SK-N-MC (cell line): ENCODE data around the gene TANC1.

Source experiments
- DNase-seq: peaks from one replicate; pipeline ENCODE4 v3.0.0-alpha.2; 2011; ENCODE audit warnings: low read depth, low spot score
- H3K27ac ChIP-seq: fragments of 200-600 bp; sonication (generic); 2 replicates; pipeline ENCODE4 v1.5.1; 2016; ENCODE audit warnings: mixed run types
- H3K36me3 ChIP-seq: fragments of 200-600 bp; sonication (generic); 2 replicates; pipeline ENCODE4 v1.6.1; 2017; ENCODE audit warnings: antibody characterized with exemption, low read length, mixed read lengths; ENCODE audit not compliant: insufficient read depth
- H3K4me3 ChIP-seq: fragments of 200-600 bp; sonication (generic); 2 replicates; pipeline ENCODE4 v1.5.1; 2016
- H3K9ac ChIP-seq: fragments of 200-600 bp; sonication (generic); 2 replicates; pipeline ENCODE4 v1.8.0; 2017; ENCODE audit warnings: mixed run types, mixed read lengths; ENCODE audit not compliant: insufficient read length
- H3K9me3 ChIP-seq: fragments of 200-600 bp; sonication (generic); 2 replicates; pipeline ENCODE4 v1.6.1; 2017; ENCODE audit warnings: low read depth, mild to moderate bottlenecking, antibody characterized with exemption, low read length, moderate library complexity, mixed read lengths
- EZH2 ChIP-seq: fragments of 200-600 bp; sonication (generic); IDR thresholded peaks from one replicate; pipeline ENCODE4 v1.6.1; 2017; ENCODE audit warnings: antibody characterized with exemption
- FOXP2 ChIP-seq: optimal IDR thresholded peaks from 2 replicates; pipeline ENCODE3; 2011; ENCODE audit warnings: mild to moderate bottlenecking, moderate library complexity; ENCODE audit not compliant: insufficient read depth; ENCODE audit errors: extremely low read length, control extremely low read depth
- POLR2AphosphoS5 ChIP-seq: IDR thresholded peaks from 2 replicates; pipeline ENCODE4 v1.6.1; 2012; ENCODE audit warnings: mild to moderate bottlenecking, low read depth, low read length, borderline replicate concordance

Gene TANC1

DNA sequence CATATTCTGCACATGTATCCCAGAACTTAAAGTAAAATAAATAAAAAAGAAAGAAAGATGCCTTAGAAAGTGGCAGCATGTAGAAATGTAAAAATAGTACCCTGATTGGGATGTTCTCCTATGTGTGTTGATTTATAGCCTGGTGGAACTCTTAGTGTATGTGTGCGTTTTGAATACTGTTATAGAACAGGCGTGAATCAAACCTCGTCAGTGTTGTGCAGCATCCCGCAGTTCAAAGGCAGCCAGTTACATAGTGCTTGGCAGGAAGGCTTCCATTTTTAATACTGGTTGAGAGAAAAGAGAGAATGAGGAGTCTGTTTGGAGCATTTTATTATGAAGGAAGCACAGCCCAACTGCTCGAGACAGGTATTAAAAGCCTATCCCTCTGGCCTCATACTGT lies 49.4 kb downstream of the TANC1 start:
- Histone ChIP-seq H3K27ac (no peak overlapping the region), H3K36me3 (no peaks in the 10 kb centered on the region), H3K4me3 (no peak overlapping the region), H3K9me3 (0 out of 2 replicates have a peak, but pooled peaks cover 4% of the 10 kb centered on the region), H3K9ac (no peak overlapping the region)
- TF ChIP-seq FOXP2 (no peak), EZH2 (no peak), POLR2AphosphoS5 (no peak)
- no peak for DNase-seq

- no peak overlapping the region for H3K4me3 ChIP-seq
- H3K9ac ChIP-seq = no peak overlapping the region
- H3K27ac ChIP-seq = no peak overlapping the region
- TF ChIP-seq EZH2 (no peak), POLR2AphosphoS5 (no peak), FOXP2 (no peak)
- DNase-seq = no peak
- 0 out of 2 replicates have a peak, but pooled peaks cover 4% of the 10 kb centered on the region for H3K9me3 ChIP-seq
- H3K36me3 ChIP-seq = no peaks in the 10 kb centered on the region
These were observed 50.6 kb downstream of the TANC1 start for GRCh38 chr2:159019021-159019420.

- no peak for DNase-seq
- TF ChIP-seq FOXP2 (no peak), EZH2 (no peak), POLR2AphosphoS5 (no peak)
- no peaks in the 10 kb centered on the region for H3K9me3 ChIP-seq
- H3K4me3 ChIP-seq = no peak overlapping the region
- H3K27ac ChIP-seq = no peak overlapping the region
- H3K36me3 ChIP-seq = no peaks in the 10 kb centered on the region
- no peak overlapping the region for H3K9ac ChIP-seq
These were observed 53.6 kb downstream of the TANC1 start for GRCh38 chr2:159022019-159022418.

DNA sequence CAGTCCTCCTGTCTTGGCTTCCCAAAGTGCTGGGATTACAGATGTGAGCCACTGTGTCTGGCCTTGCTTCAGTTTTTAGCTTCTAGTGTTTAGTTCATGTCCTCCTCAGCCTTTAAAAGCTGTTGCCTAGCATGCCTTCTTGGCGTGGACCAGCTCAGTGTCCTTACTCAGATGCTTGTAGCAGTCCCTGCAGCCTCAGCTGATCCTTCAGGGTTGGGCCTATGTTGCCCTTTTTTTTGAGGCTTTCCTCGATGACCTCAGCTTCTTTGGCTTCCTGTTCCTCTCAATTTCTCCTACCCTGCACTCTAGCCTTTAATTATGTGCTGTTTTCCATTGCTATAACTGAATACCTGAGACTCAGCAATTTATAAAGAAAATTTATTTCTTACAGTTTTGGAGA lies 57.7 kb downstream of the TANC1 start:
- Histone ChIP-seq H3K27ac (no peak overlapping the region), H3K9ac (no peak overlapping the region), H3K4me3 (no peak overlapping the region), H3K36me3 (no peaks in the 10 kb centered on the region), H3K9me3 (no peaks in the 10 kb centered on the region)
- no peak for TF ChIP-seq EZH2
- no peak for TF ChIP-seq POLR2AphosphoS5
- no peak for TF ChIP-seq FOXP2
- no peak for DNase-seq

DNA sequence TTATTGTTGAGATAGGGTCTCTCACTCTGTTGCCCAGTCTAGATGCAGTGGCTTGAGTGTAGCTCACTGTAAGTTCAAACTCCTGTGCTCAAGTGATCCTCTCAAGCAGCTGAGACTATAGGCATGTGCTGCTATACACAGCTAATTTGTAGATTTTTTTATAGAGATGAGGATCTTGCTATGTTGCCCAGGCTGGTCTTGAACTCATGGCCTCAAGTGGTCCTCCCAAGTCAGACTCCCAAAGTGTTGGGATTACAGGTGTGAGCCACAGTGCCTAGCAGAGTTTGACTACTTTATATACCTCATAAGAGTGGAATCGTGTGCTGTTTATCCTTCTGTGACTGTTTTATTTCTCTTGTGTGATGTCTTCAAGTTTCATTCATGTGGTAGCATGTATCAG lies 60.3 kb downstream of the TANC1 start:
- no peaks in the 10 kb centered on the region for H3K9me3 ChIP-seq
- DNase-seq = no peak
- no peak overlapping the region for H3K9ac ChIP-seq
- no peak overlapping the region for H3K27ac ChIP-seq
- no peak for TF ChIP-seq FOXP2
- no peak for TF ChIP-seq POLR2AphosphoS5
- no peak overlapping the region for H3K4me3 ChIP-seq
- no peaks in the 10 kb centered on the region for H3K36me3 ChIP-seq

DNA sequence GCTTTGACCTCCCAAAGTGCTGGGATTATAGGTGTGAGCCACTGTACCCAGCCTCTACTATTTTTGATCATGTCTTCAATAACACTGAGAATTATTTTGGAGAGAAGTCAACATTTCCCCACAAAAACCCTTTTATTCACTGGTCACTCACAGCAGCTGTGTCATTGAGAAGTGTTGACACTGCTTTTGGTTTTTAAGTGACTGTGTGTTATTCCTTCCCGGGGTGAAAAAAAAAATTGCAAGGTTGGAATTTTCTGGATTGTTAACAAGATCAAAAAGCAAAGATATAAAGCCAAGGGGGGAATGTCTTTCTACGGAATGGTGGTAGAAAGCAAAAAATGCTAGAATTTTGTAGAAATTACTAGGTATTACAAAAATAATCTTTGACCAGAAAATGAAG lies 61.5 kb downstream of the TANC1 start:
- H3K27ac ChIP-seq = no peak overlapping the region

DNA sequence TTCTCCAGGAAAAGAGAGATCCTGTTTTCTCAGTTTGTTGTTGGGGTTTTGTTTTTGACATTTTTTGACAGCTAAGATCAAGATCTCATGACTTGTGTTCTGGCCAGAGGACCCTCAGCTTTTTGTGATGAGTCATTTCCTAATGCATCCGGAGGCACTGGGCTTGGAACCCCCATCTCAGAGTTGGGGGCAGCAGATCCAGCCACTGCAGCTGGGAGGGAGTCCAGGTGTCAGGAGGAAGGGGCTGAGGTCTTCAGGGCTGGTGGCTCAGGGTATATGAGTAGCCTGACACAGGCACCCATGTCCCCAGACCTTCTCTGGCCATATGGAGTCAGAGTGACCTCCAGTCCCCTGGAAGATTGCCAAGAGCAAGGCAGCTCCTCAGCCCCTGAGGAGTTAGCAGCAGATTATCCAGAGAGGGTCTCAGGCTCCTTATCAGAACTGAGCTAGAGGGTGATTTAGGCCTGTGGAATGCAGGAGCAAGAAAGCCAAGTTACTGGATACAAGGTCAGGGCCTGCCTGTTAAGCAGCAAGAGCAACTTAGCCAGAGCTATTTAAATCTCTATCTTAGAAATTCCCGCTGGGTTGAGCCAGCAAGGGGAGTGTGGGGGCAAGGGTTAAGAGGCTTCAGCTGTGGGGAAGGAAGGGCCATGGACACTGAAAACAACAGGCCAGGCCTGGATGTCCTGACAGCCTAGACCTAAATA lies 62.4 kb downstream of the TANC1 start:
- no peak for DNase-seq
- Histone ChIP-seq H3K27ac (no peak overlapping the region), H3K9me3 (no peaks in the 10 kb centered on the region), H3K9ac (no peak overlapping the region), H3K36me3 (no peaks in the 10 kb centered on the region), H3K4me3 (no peak overlapping the region)
- TF ChIP-seq FOXP2 (no peak), EZH2 (no peak), POLR2AphosphoS5 (no peak)

More for the DNA sequence above, 61.5 kb downstream of the TANC1 start:
- Histone ChIP-seq H3K9me3 (no peaks in the 10 kb centered on the region), H3K36me3 (no peaks in the 10 kb centered on the region), H3K9ac (no peak overlapping the region), H3K4me3 (no peak overlapping the region)
- TF ChIP-seq EZH2 (no peak), FOXP2 (no peak), POLR2AphosphoS5 (no peak)
- DNase-seq = no peak

DNA sequence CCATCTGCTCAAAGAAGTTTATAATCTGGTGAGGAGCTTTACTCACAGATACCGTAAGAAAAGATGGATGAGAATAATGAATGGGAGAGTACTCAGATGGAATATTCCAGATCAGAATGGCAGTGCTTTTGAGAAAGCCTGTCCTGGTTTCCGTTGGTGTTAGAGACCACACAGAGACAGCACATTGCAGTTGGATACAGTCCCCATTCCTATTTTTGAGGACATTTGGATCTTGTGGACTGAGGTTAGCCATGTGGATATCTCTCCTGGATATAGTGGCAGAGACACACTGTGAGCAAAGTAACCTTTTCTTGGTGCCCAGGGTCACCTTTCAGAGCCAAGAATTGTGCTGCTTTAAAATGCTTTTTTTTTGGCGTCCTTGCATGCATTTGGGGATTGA lies 63.7 kb downstream of the TANC1 start:
- Histone ChIP-seq H3K27ac (no peak overlapping the region), H3K4me3 (no peak overlapping the region), H3K9me3 (no peaks in the 10 kb centered on the region), H3K36me3 (no peaks in the 10 kb centered on the region), H3K9ac (no peak overlapping the region)
- DNase-seq = no peak
- no peak for TF ChIP-seq FOXP2
- no peak for TF ChIP-seq EZH2
- TF ChIP-seq POLR2AphosphoS5 = no peak

GRCh38 chr2:159032580-159032979 lies 64.1 kb downstream of the TANC1 start:
- Histone ChIP-seq H3K4me3 (no peak overlapping the region), H3K36me3 (no peaks in the 10 kb centered on the region), H3K9me3 (no peaks in the 10 kb centered on the region), H3K9ac (no peak overlapping the region), H3K27ac (no peak overlapping the region)
- no peak for DNase-seq
- TF ChIP-seq POLR2AphosphoS5 (no peak), EZH2 (no peak), FOXP2 (no peak)
